ENCODE data around the gene TTC34. TPM values are rescaled to one million over a fixed set of nuclear protein-coding genes. Genes with fewer than 3 reads are reported as not detected.

The TTC34 gene
- total RNA-seq, result under 1 TPM; 0.27 to 0.44 TPM

- H3K9ac ChIP-seq (ENCODE audit: low read depth in 2 of 2, low read length in 2 of 2), result no peak within 1 kb of the TSS
- peak; percentile 27 for DNase-seq
- H3K27ac ChIP-seq, result no peak within 1 kb of the TSS
- no peaks in the 10 kb centered on the region for H3K4me1 ChIP-seq
- no peak within 1 kb of the TSS for H3K4me3 ChIP-seq
- TF ChIP-seq, protein P1, sequence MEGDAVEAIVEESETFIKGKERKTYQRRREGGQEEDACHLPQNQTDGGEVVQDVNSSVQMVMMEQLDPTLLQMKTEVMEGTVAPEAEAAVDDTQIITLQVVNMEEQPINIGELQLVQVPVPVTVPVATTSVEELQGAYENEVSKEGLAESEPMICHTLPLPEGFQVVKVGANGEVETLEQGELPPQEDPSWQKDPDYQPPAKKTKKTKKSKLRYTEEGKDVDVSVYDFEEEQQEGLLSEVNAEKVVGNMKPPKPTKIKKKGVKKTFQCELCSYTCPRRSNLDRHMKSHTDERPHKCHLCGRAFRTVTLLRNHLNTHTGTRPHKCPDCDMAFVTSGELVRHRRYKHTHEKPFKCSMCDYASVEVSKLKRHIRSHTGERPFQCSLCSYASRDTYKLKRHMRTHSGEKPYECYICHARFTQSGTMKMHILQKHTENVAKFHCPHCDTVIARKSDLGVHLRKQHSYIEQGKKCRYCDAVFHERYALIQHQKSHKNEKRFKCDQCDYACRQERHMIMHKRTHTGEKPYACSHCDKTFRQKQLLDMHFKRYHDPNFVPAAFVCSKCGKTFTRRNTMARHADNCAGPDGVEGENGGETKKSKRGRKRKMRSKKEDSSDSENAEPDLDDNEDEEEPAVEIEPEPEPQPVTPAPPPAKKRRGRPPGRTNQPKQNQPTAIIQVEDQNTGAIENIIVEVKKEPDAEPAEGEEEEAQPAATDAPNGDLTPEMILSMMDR (IDR thresholded peaks at IDR 0.05), result peak; percentile 26
- no peaks in the 10 kb centered on the region for H3K27me3 ChIP-seq
- intact Hi-C loops (cut with DNase I), result no loop called here
- no peaks in the 10 kb centered on the region for H3K9me3 ChIP-seq
- no peaks in the 10 kb centered on the region for H3K36me3 ChIP-seq
Measured at GRCh38 chr1:2801535-2802291, at the start of gene TTC34. TSS of gene TTC34 (minus strand) at chr1:2801693. CDS start at chr1:2800827, 866 bp downstream.

- TF ChIP-seq, protein P1 (IDR thresholded peaks at IDR 0.05), result no peak
- no peak for DNase-seq
- intact Hi-C loops (cut with DNase I), result no loop called here
- Histone ChIP-seq H3K4me1 (no peaks in the 10 kb centered on the region), H3K36me3 (no peaks in the 10 kb centered on the region), H3K27me3 (no peaks in the 10 kb centered on the region), H3K9me3 (no peaks in the 10 kb centered on the region), H3K4me3 (no peak overlapping the region), H3K27ac (no peak overlapping the region), H3K9ac (ENCODE audit: low read depth in 2 of 2, low read length in 2 of 2) (no peak overlapping the region)
Measured at GRCh38 chr1:2850502-2850901, 49.0 kb upstream of the TTC34 start.

GRCh38 chr1:2848006-2848670, 46.6 kb upstream of the TTC34 start:
- no peaks in the 10 kb centered on the region for H3K27me3 ChIP-seq
- no peaks in the 10 kb centered on the region for H3K4me1 ChIP-seq
- intact Hi-C loops (cut with DNase I), result no loop called here
- H3K9me3 ChIP-seq, result no peaks in the 10 kb centered on the region
- no peaks in the 10 kb centered on the region for H3K36me3 ChIP-seq
- TF ChIP-seq, protein P1 (IDR thresholded peaks at IDR 0.05), result no peak
- no peak for DNase-seq
- H3K4me3 ChIP-seq, result no peak overlapping the region
- H3K27ac ChIP-seq, result no peak overlapping the region
- H3K9ac ChIP-seq (ENCODE audit: low read depth in 2 of 2, low read length in 2 of 2), result no peak overlapping the region

- DNase-seq, result peak; percentile 21
- intact Hi-C loops (cut with DNase I), result no loop called here
- H3K36me3 ChIP-seq, result no peaks in the 10 kb centered on the region
- H3K9ac ChIP-seq (ENCODE audit: low read depth in 2 of 2, low read length in 2 of 2), result no peak overlapping the region
- no peak overlapping the region for H3K27ac ChIP-seq
- TF ChIP-seq, protein P1 (IDR thresholded peaks at IDR 0.05), result no peak
- H3K9me3 ChIP-seq, result no peaks in the 10 kb centered on the region
- no peaks in the 10 kb centered on the region for H3K4me1 ChIP-seq
- no peak overlapping the region for H3K4me3 ChIP-seq
- no peaks in the 10 kb centered on the region for H3K27me3 ChIP-seq
Measured at GRCh38 chr1:2847086-2847985, 45.8 kb upstream of the TTC34 start.

DNA sequence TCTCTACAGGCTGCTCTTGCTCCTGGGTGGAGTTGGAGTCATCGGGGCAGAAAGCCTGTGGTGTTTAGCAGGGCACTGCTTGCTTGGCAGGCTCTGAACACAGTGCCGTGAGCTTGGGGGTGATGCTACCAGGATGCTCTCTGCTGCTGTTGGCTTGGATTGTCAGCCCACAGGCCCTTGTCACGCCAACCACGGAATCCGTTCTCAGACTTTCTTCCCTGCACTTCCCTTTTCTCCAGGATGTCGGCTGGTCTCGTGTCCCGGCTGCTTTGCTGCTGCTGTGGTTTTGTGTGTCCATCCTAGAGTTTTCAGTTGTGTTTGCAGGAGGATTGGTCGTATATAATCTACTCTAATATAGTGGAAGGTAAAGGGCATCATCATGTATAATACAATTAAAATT, 44.4 kb upstream of the TTC34 start:
- H3K9me3 ChIP-seq, result no peaks in the 10 kb centered on the region
- no peaks in the 10 kb centered on the region for H3K27me3 ChIP-seq
- DNase-seq, result no peak
- no peaks in the 10 kb centered on the region for H3K4me1 ChIP-seq
- H3K36me3 ChIP-seq, result no peaks in the 10 kb centered on the region
- H3K9ac ChIP-seq (ENCODE audit: low read depth in 2 of 2, low read length in 2 of 2), result no peak overlapping the region
- no peak overlapping the region for H3K4me3 ChIP-seq
- intact Hi-C loops (cut with DNase I), result no loop called here
- H3K27ac ChIP-seq, result no peak overlapping the region
- TF ChIP-seq, protein P1 (IDR thresholded peaks at IDR 0.05), result no peak

All from colonic mucosa (tissue), 4 donors.